ENCODE measurements around the gene JAKMIP3. TPM values are rescaled to one million over a fixed set of nuclear protein-coding genes. Genes with fewer than 3 reads are reported as not detected.

Gene JAKMIP3
- total RNA-seq, 1 experiment from 2014 or later = not detected

GRCh38 chr10:132105302-132105995 lies 39.7 kb downstream of the JAKMIP3 start:
- peaks cover 33% of the 10 kb centered on the region for H3K27me3 Mint-ChIP-seq (ENCODE audit: insufficient read depth, unreplicated experiment)
- H3K27ac Mint-ChIP-seq (ENCODE audit: low read depth, unreplicated experiment) = no peak overlapping the region
- POLR2A ChIA-PET = no interaction called here
- H3K4me3 Mint-ChIP-seq (ENCODE audit: unreplicated experiment) = no peak overlapping the region
- no peak for TF ChIP-seq CTCF (IDR thresholded peaks at IDR 0.05; ENCODE audit: unreplicated experiment)
- no TSS peak for BruUV-seq (replicated peaks)
- no peaks in the 10 kb centered on the region for H3K9me3 Mint-ChIP-seq (ENCODE audit: unreplicated experiment)
- no peaks in the 10 kb centered on the region for H3K36me3 Mint-ChIP-seq (ENCODE audit: insufficient read depth, unreplicated experiment)
- CTCF ChIA-PET = interaction anchor here (1.0 kb wide), 1 partner anchor 38 kb away, joined by 4 read pairs; no protein-coding TSS in a partner anchor
- no peaks in the 10 kb centered on the region for H3K4me1 Mint-ChIP-seq (ENCODE audit: insufficient read depth, unreplicated experiment)
- no peak for DNase-seq (ENCODE audit: unreplicated experiment)
- intact Hi-C loops (cut with micrococcal nuclease) = no loop called here

GRCh38 chr10:132106431-132106830 lies 40.7 kb downstream of the JAKMIP3 start:
- ChIA-PET POLR2A (no interaction called here), CTCF (no interaction called here)
- Mint-ChIP-seq H3K27me3 (ENCODE audit: insufficient read depth, unreplicated experiment) (peaks cover 28% of the 10 kb centered on the region), H3K4me1 (ENCODE audit: insufficient read depth, unreplicated experiment) (no peaks in the 10 kb centered on the region), H3K4me3 (ENCODE audit: unreplicated experiment) (no peak overlapping the region), H3K9me3 (ENCODE audit: unreplicated experiment) (no peaks in the 10 kb centered on the region), H3K36me3 (ENCODE audit: insufficient read depth, unreplicated experiment) (no peaks in the 10 kb centered on the region), H3K27ac (ENCODE audit: low read depth, unreplicated experiment) (no peak overlapping the region)
- intact Hi-C loops (cut with micrococcal nuclease) = no loop called here
- no TSS peak for BruUV-seq (replicated peaks)
- no peak for TF ChIP-seq CTCF (IDR thresholded peaks at IDR 0.05; ENCODE audit: unreplicated experiment)
- no peak for DNase-seq (ENCODE audit: unreplicated experiment)

GRCh38 chr10:132107186-132107948 lies 41.6 kb downstream of the JAKMIP3 start:
- no peak for DNase-seq (ENCODE audit: unreplicated experiment)
- TF ChIP-seq CTCF (IDR thresholded peaks at IDR 0.05; ENCODE audit: unreplicated experiment) = no peak
- ChIA-PET CTCF (no interaction called here), POLR2A (no interaction called here)
- BruUV-seq (replicated peaks) = no TSS peak
- Mint-ChIP-seq H3K27ac (ENCODE audit: low read depth, unreplicated experiment) (no peak overlapping the region), H3K4me1 (ENCODE audit: insufficient read depth, unreplicated experiment) (no peaks in the 10 kb centered on the region), H3K27me3 (ENCODE audit: insufficient read depth, unreplicated experiment) (peaks cover 19% of the 10 kb centered on the region), H3K36me3 (ENCODE audit: insufficient read depth, unreplicated experiment) (no peaks in the 10 kb centered on the region), H3K4me3 (ENCODE audit: unreplicated experiment) (no peak overlapping the region), H3K9me3 (ENCODE audit: unreplicated experiment) (no peaks in the 10 kb centered on the region)
- intact Hi-C loops (cut with micrococcal nuclease) = no loop called here

GRCh38 chr10:132107949-132108877 lies 42.5 kb downstream of the JAKMIP3 start:
- Mint-ChIP-seq H3K27ac (ENCODE audit: low read depth, unreplicated experiment) (no peak overlapping the region), H3K27me3 (ENCODE audit: insufficient read depth, unreplicated experiment) (peaks cover 10% of the 10 kb centered on the region), H3K36me3 (ENCODE audit: insufficient read depth, unreplicated experiment) (no peaks in the 10 kb centered on the region), H3K9me3 (ENCODE audit: unreplicated experiment) (no peaks in the 10 kb centered on the region), H3K4me1 (ENCODE audit: insufficient read depth, unreplicated experiment) (no peaks in the 10 kb centered on the region), H3K4me3 (ENCODE audit: unreplicated experiment) (no peak overlapping the region)
- DNase-seq (ENCODE audit: unreplicated experiment) = no peak
- ChIA-PET POLR2A (no interaction called here), CTCF (no interaction called here)
- intact Hi-C loops (cut with micrococcal nuclease) = no loop called here
- no peak for TF ChIP-seq CTCF (IDR thresholded peaks at IDR 0.05; ENCODE audit: unreplicated experiment)
- no TSS peak for BruUV-seq (replicated peaks)
